Epithelial cell of esophagus (primary cell): Measurements from ENCODE around the gene COG6.
A peak's percentile ranks its signal among the peaks of the same experiment; 100 is the strongest.

Source experiments
- DNase-seq: peaks from one replicate; pipeline ENCODE4 v3.0.0; 2010; ENCODE audit warnings: low read depth
- H3K4me3 ChIP-seq: 2 replicates; pipeline ENCODE4 v1.5.1; 2011; ENCODE audit warnings: mild to moderate bottlenecking, low read length, control low read depth
- TF ChIP-seq, protein P1 (sequence below): IDR thresholded peaks from 2 replicates; pipeline ENCODE4 v1.5.1; 2011; ENCODE audit warnings: low read depth, mild to moderate bottlenecking, low read length, control low read depth, inconsistent platforms; ENCODE audit not compliant: insufficient read depth; ENCODE audit errors: missing control alignments

Gene COG6

DNA sequence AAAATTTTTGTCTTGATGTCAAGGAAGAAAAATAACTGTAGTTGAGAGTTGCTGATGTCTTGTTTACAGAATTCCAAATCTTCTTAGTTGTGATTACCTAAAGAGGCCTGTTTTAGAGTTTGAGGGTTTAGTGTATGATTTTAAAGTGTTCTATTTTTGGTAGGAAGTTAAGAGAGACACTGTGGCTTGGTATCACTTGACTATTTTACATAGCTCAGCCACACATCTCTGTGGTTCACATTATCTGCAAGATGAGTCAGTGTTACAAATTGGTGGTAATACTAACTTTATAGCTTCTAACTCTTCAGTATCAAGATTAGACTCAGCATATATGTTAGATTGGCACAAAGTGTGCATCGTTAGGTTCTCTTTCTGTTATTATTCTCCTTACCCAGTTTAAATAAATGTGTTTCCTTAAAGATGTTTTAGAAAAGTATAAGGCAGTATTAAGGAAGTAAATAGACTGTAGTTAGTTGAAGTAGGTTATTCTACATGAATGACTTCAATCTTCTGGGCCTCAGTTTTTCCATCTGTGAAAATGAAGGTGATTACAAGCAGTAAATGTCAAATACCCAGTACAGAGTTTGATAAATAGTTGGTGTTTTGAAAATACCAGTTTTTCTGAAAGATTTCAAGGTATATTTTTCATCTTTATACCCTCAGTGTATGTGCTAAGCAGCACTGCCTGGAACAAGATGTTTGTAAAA is 33.4 kb downstream of the COG6 start:
- TF ChIP-seq, protein P1, sequence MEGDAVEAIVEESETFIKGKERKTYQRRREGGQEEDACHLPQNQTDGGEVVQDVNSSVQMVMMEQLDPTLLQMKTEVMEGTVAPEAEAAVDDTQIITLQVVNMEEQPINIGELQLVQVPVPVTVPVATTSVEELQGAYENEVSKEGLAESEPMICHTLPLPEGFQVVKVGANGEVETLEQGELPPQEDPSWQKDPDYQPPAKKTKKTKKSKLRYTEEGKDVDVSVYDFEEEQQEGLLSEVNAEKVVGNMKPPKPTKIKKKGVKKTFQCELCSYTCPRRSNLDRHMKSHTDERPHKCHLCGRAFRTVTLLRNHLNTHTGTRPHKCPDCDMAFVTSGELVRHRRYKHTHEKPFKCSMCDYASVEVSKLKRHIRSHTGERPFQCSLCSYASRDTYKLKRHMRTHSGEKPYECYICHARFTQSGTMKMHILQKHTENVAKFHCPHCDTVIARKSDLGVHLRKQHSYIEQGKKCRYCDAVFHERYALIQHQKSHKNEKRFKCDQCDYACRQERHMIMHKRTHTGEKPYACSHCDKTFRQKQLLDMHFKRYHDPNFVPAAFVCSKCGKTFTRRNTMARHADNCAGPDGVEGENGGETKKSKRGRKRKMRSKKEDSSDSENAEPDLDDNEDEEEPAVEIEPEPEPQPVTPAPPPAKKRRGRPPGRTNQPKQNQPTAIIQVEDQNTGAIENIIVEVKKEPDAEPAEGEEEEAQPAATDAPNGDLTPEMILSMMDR, result no peak
- DNase-seq, result no peak
- H3K4me3 ChIP-seq, result no peak overlapping the region

DNA sequence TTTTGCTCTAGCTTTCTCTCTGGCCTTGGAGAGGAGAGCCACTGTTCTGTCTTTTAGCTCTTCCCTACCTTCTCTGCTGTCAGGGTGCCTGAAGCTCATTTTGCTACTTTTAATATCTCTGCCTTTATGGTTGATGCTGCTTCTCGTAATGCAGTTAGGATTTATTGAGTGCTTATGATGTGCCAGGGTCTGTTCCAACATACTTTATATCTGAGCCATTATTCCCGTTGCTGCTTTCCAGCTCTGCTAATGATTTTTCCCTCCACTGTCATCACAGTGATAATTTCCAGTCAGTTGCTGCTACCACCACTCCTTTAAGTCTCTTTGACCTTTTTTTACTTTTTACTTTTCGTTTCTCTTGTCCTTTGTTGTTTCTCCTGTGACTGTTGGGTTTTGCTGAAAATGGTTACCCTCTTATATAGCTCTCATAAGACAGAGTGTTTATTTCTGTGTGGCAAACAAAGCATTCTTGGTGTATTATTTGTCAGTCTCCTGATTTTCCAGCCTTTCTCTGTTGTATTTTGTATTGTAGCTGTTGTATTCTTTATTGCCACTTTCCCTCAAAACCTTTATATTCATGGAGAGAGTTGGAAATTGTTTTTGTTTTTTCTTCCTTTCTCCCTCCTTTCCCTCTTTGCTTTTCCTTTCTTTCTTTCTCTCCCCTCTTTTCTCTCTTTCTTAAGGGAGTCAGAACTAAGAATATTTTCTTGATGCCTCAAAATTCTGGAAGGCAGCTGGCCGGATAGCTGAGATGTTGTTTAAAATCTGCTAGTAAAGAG is 37.4 kb downstream of the COG6 start:
- TF ChIP-seq, protein P1, result no peak
- no peak for DNase-seq
- no peak overlapping the region for H3K4me3 ChIP-seq

DNA sequence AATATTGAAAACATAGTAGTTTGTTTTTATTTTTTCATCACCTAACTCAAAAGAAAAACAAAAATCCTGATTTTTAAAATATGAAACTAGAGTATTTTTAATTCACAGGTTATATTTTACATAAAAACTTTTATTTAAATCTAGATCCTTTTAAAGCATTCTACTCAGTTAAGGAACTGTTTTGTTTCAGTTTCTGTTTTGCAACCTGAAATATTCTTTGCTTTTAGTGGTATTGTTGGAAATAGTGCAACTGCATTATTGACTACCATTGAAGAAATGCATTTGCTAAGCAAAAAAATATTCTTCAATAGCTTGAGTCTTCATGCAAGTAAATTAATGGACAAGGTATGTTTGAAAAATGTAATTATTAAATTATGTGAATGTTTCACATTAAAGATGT is 43.8 kb downstream of the COG6 start:
- no peak overlapping the region for H3K4me3 ChIP-seq
- no peak for DNase-seq

DNA sequence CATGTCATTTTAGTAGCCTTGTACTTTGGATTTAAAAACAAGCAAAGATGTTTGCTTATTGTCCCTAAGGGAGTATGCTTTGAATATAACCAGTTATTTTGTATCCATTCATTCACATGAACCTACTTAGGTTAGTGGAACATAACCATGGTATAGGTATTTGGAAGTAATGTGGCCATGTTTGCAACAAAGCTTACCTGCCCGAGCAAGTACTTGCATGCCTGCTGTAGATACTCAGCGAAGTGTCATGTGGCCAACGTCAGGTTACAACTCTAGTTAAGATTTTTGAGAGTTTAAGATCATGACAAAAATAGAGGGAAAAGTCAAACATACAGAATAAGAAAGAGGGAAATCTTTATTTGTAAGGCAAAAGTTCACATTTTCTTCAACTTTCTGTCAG is 57.2 kb downstream of the COG6 start:
- no peak overlapping the region for H3K4me3 ChIP-seq
- peak; percentile 93 for DNase-seq
- TF ChIP-seq, protein P1, result no peak

More for the DNA sequence above, 43.8 kb downstream of the COG6 start:
- TF ChIP-seq, protein P1, result no peak

DNA sequence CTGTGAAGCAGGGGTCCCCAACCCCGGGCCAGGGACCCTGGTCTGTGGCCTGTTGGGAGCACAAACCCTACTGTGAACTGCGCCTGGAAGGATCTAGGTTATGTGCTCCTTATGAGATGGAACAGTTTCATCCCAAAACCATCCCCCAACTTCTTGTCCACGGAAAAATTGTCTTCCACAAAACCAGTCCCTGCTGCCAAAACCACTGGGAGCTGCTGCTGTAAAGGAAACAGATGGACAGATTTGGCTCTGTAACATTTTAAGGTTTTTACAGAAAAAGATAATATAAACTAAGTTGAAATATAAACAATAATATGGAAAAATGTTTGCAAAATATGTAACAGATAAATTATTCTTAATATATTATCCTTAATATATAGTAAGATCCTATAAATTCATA is 73.7 kb downstream of the COG6 start:
- TF ChIP-seq, protein P1, result no peak
- H3K4me3 ChIP-seq, result no peak overlapping the region
- DNase-seq, result no peak

DNA sequence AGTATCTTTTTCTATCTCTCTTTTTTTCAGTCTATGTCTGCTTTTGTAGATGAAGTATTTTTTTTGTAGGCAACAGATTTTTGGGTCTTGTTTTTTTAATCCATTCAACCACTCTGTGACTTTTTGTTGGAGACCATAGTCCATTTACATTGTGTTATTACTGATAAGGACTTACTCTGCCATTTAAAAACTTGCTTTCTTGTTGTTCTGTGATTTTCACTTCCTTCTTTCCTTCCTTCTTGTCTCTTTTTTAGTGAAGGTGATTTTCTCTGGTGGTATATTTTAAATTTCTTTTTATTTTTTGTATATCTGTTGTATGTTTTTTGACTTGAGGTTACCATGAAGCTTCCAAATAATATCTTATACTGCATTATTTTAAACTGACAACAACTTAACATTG is 79.5 kb downstream of the COG6 start:
- TF ChIP-seq, protein P1, result no peak
- no peak for DNase-seq

More for the DNA sequence above, 79.5 kb downstream of the COG6 start:
- H3K4me3 ChIP-seq, result no peak overlapping the region
